Stimulated activated CD4-positive, alpha-beta T cell treated with anti-CD3 and anti-CD28 coated beads, Interleukin-4, amount 100 ng/mL, for 24 hours (primary cell): Measurements from ENCODE around the gene PDZD7.

Experiments
- DNase-seq: peaks from one replicate; pipeline ENCODE4 v3.0.0-alpha.2; 2020

The PDZD7 gene

GRCh38 chr10:101031128-101031795 is at the start of gene PDZD7, which contains the start of gene SFXN3:
PDZD7 (minus strand) TSS chr10:101031129; CDS start chr10:101030219, 910 bp downstream.
SFXN3 (plus strand) TSS chr10:101031234; CDS start chr10:101034695, 3,461 bp downstream.
- DNase-seq: peak; percentile 97

GRCh38 chr10:101079874-101080273 is 48.9 kb upstream of the PDZD7 start:
- no peak for DNase-seq

- no peak for DNase-seq
These were observed 45.7 kb upstream of the PDZD7 start for GRCh38 chr10:101076630-101077029.

- DNase-seq: no peak
These were observed 44.8 kb upstream of the PDZD7 start for GRCh38 chr10:101075775-101076174.

GRCh38 chr10:101073631-101074030 is 42.7 kb upstream of the PDZD7 start:
- no peak for DNase-seq

- DNase-seq: no peak
These were observed 42.0 kb upstream of the PDZD7 start for GRCh38 chr10:101072923-101073322.

- no peak for DNase-seq
These were observed 41.0 kb upstream of the PDZD7 start for GRCh38 chr10:101071885-101072433.

GRCh38 chr10:101071267-101071884 is 40.4 kb upstream of the PDZD7 start:
- DNase-seq: peak; percentile 43

GRCh38 chr10:101070098-101070497 is 39.2 kb upstream of the PDZD7 start:
- DNase-seq: no peak

GRCh38 chr10:101069441-101069840 is 38.5 kb upstream of the PDZD7 start:
- DNase-seq: no peak

GRCh38 chr10:101067356-101068083 is 36.6 kb upstream of the PDZD7 start:
- peak; percentile 85 for DNase-seq

GRCh38 chr10:101066896-101067355 is 36.0 kb upstream of the PDZD7 start:
- DNase-seq: no peak

- peak; percentile 40 for DNase-seq
These were observed 35.4 kb upstream of the PDZD7 start for GRCh38 chr10:101066146-101066895.

GRCh38 chr10:101065481-101066145 is 34.7 kb upstream of the PDZD7 start:
- no peak for DNase-seq

GRCh38 chr10:101064415-101065030 is 33.6 kb upstream of the PDZD7 start:
- no peak for DNase-seq

- no peak for DNase-seq
These were observed 32.9 kb upstream of the PDZD7 start for GRCh38 chr10:101063548-101064414.

- no peak for DNase-seq
These were observed 32.2 kb upstream of the PDZD7 start for GRCh38 chr10:101063050-101063525.

GRCh38 chr10:101062232-101063049 is 31.5 kb upstream of the PDZD7 start:
- peak; percentile 54 for DNase-seq

- no peak for DNase-seq
These were observed 30.8 kb upstream of the PDZD7 start, which contains the start of gene KAZALD1 for GRCh38 chr10:101061624-101062231. KAZALD1 (plus strand) TSS chr10:101061989; CDS start chr10:101062593, 604 bp downstream.
